Right cardiac atrium (tissue), 5 donors: ENCODE measurements around the gene NRSN1. TPM values are rescaled to one million over a fixed set of nuclear protein-coding genes. Genes with fewer than 3 reads are reported as not detected.

ENCODE experiments used
- ATAC-seq, 2 donors: fragments of 200-7000 bp; cut with Tn5 transposase; one replicate each; pipeline versions ENCODE4 v1.8.0 to v1.9.1; 2020; ENCODE audit warnings: moderate library complexity in 2 of 2, mild to moderate bottlenecking in 1 of 2
- DNase-seq, 3 donors: peaks; one replicate each; pipeline ENCODE4 v3.0.0-alpha.2; 2020
- H3K27ac ChIP-seq: one replicate; pipeline ENCODE4 v1.5.1; 2013; ENCODE audit warnings: mild to moderate bottlenecking, low read length, control low read depth, moderate library complexity
- H3K27me3 ChIP-seq: one replicate; pipeline ENCODE4 v1.6.1; 2013; ENCODE audit not compliant: control insufficient read depth, insufficient read depth
- H3K4me1 ChIP-seq: one replicate; pipeline ENCODE4 v1.6.1; 2013; ENCODE audit warnings: low read length; ENCODE audit not compliant: control insufficient read depth, insufficient read depth
- H3K4me3 ChIP-seq: one replicate; pipeline ENCODE4 v1.5.1; 2013; ENCODE audit warnings: low read length, control low read depth
- H3K9me3 ChIP-seq: one replicate; pipeline ENCODE4 v1.6.1; 2013; ENCODE audit warnings: low read length; ENCODE audit not compliant: control insufficient read depth
- WGBS: extraction: QIAGEN DNeasy Blood & Tissue Kit; methylation state at CpG from one replicate; pipeline ENCODE4 v1.1.7; 2013; 5-methylcytosine and 5-hydroxymethylcytosine counted together
- intact Hi-C, 4 donors: fragments of 100-400 bp; cut with DNase I; formaldehyde crosslinking; loops; one replicate each; pipeline versions ENCODE4 v1.11.0 to v1.14.0; 2022 to 2023
- polyA plus RNA-seq: library from polyadenylated mRNA; stranded (reverse); fragments of 200-250 nt; gene quantifications from one replicate; pipeline ENCODE4 v1.2.3, GENCODE V29; 2013
- total RNA-seq, 4 donors: library from RNA; stranded (reverse); fragmentation: NEBNext Ultra II Directional; extraction: Animal tissue kit (Norgen Biotek cat#: 25700); gene quantifications; one replicate each; pipeline ENCODE4 v1.2.1, GENCODE V29; 2021
- donor health status: healthy with polysubstance abuse.
- donor health status: DM: no; HTN: yes; CAD: no.
- donor health status: DM: no; HTN: no; CAD: no.
- donor health status: DM: no; HTN: yes; CAD: no; lungs with severe emphysema.
- donor health status: DM: yes; HTN: yes; CAD: no.

NRSN1 gene
- total and polyA plus RNA-seq, 5 donors: 0.11 TPM; not detected in 4

DNA sequence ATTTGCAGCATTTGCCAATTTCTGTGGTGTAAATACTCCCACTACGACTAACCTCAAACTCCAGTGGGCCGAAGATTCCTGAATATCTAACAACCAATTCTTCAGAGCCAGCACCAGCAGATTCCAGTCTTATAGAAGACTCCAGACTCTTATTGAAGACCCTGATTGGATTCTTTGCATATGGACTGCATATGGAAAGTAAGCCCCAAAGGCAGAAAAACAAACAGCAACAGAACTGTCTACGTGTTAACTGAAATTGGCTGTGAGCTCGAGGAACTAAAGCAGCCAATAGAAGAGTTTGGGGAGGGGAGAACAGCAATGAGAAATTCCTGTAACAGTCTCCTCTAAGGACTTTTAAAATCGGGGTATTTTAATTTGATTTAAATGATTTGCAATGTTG is 19.7 kb upstream of the NRSN1 start:
- Histone ChIP-seq H3K27ac (no peak overlapping the region), H3K9me3 (no peaks in the 10 kb centered on the region), H3K4me3 (no peak overlapping the region), H3K27me3 (peaks cover 2% of the 10 kb centered on the region), H3K4me1 (no peaks in the 10 kb centered on the region)
- ATAC-seq (no peak), DNase-seq (no peak)
- intact Hi-C loops: no loop called here
- WGBS: 68% methylated on average over 5 of the region's 5 CpGs

DNA sequence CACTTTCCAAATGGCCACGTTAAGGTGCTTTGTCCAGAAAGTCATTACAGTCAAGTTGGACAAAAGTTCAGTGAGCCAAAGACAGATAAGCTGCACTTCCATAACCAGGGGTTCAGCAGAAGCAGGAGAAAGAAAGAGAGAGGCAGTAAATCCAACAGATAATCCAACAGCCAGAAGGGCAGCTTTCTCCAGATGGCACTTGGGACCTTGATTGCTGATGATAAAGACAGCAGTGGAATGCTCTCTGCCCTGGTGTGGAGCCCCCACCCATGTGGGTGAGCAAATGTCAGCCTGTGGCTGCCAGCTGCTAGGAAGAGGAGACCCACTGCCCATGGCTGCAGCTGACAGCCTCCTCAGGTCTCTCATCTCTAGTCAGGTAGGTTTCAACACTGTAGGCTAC is 18.7 kb upstream of the NRSN1 start:
- Histone ChIP-seq H3K9me3 (no peaks in the 10 kb centered on the region), H3K4me1 (no peaks in the 10 kb centered on the region), H3K27ac (no peak overlapping the region), H3K27me3 (peaks cover 2% of the 10 kb centered on the region), H3K4me3 (no peak overlapping the region)
- no peak for ATAC-seq
- WGBS: 80% methylated on average over 1 of the region's 1 CpG
- intact Hi-C loops: no loop called here
- peak in 1 of 3 donors; percentile 32 for DNase-seq

GRCh38 chr6:24108056-24108455 is 18.0 kb upstream of the NRSN1 start:
- DNase-seq (no peak), ATAC-seq (no peak)
- peaks cover 2% of the 10 kb centered on the region for H3K27me3 ChIP-seq
- H3K9me3 ChIP-seq: no peaks in the 10 kb centered on the region
- 73% methylated on average over 6 of the region's 6 CpGs for WGBS
- H3K4me3 ChIP-seq: no peak overlapping the region
- H3K4me1 ChIP-seq: no peaks in the 10 kb centered on the region
- no peak overlapping the region for H3K27ac ChIP-seq
- intact Hi-C loops: no loop called here

GRCh38 chr6:24110417-24110816 is 15.6 kb upstream of the NRSN1 start:
- ATAC-seq: no peak
- H3K4me1 ChIP-seq: no peaks in the 10 kb centered on the region
- no peak overlapping the region for H3K27ac ChIP-seq
- DNase-seq: no peak
- no peaks in the 10 kb centered on the region for H3K9me3 ChIP-seq
- no peaks in the 10 kb centered on the region for H3K27me3 ChIP-seq
- WGBS: 57% methylated on average over 1 of the region's 1 CpG
- intact Hi-C loops: no loop called here
- no peak overlapping the region for H3K4me3 ChIP-seq

DNA sequence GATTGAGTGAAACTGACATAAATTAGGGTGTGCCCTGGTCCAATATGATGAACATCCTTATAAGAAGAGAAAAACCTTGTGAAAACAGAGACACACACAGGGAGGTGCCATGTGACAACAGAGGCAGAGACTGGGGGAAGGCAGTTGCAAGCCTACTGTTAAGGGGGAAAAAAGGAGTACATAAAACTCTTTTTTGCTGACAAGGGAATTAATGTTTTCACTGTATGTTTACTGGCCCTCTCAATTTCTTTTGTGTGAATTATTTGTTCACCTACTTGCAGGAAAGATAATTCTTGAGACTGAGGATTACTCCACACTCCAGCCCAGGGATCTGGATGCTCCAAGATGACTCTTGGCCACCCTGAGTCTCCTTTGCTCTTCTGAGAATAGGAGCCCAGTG is 12.1 kb upstream of the NRSN1 start:
- no peak for ATAC-seq
- Histone ChIP-seq H3K27me3 (no peaks in the 10 kb centered on the region), H3K4me1 (no peaks in the 10 kb centered on the region), H3K9me3 (no peaks in the 10 kb centered on the region), H3K4me3 (no peak overlapping the region), H3K27ac (no peak overlapping the region)
- DNase-seq: no peak
- intact Hi-C loops: no loop called here

DNA sequence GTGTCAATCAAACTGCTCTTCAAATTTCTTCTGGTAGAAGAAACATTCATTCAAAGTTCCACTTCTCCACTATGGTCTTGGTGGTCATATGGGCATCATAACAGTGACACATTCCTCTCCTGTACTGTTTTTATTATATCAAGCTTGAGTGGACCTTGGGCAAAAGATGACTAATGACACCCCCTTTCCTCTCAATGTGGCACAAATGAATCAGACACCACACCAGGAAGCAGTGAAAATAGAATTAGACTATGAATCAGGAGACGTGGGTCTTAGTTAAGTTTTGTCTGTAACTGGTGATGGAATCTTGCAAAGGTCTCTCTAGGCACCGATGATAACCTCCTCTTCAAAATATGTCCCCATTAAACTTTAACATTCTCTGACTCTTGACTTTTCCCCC is 9.0 kb upstream of the NRSN1 start:
- WGBS: 73% methylated on average over 2 of the region's 2 CpGs
- Histone ChIP-seq H3K27me3 (no peaks in the 10 kb centered on the region), H3K4me1 (no peaks in the 10 kb centered on the region), H3K27ac (no peak overlapping the region), H3K9me3 (no peaks in the 10 kb centered on the region), H3K4me3 (no peak overlapping the region)
- intact Hi-C loops: no loop called here
- DNase-seq (no peak), ATAC-seq (no peak)

- Histone ChIP-seq H3K27ac (no peak overlapping the region), H3K27me3 (peaks cover 6% of the 10 kb centered on the region), H3K4me3 (no peak overlapping the region), H3K4me1 (no peaks in the 10 kb centered on the region), H3K9me3 (no peaks in the 10 kb centered on the region)
- ATAC-seq (no peak), DNase-seq (no peak)
- intact Hi-C loops: loop anchor here in 1 of 4 donors (5.0 kb wide), 1 partner anchor 545 kb away; no protein-coding TSS in a partner anchor
- 76% methylated on average over 7 of the region's 7 CpGs for whole genome bisulfite sequencing
These were observed 3.9 kb upstream of the NRSN1 start for GRCh38 chr6:24122139-24122538.

DNA sequence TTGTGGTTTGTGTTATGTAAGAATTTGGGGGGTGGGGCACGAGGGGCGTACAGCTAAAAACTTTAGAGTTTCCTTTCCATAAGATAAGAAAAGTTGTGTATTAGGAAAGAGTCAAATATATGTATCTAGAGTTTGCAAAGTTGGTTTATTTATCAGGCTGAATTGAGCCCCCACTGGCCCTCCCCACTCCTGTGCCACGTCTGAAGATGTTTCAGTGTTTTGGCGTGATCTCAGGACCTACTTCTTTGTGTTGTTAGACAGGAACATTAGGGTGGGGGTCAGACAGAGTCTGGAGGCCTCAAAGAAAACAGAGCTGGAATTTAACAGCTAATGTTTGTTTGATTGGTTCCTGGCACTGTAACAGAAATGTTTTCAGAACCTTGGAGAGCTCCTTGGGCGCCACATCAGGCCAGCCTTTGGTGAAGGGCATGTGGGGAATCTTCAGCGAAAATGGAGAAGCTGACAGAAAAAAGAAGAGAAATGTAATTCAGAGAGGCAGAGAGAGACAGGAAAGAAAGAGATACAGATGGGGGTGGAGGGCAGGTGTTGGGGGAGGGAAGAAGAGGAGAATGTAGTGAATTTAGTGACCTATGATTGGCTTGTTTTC is 674 bp downstream of the NRSN1 start:
- peaks cover 6% of the 10 kb centered on the region for H3K27me3 ChIP-seq
- no peaks in the 10 kb centered on the region for H3K4me1 ChIP-seq
- peak in 1 of 3 donors; percentile 17 for DNase-seq
- H3K27ac ChIP-seq: no peak overlapping the region
- peak in 1 of 2 donors; percentile 26 for ATAC-seq
- intact Hi-C loops: no loop called here
- H3K9me3 ChIP-seq: no peaks in the 10 kb centered on the region
- WGBS: 1% methylated on average over 6 of the region's 6 CpGs
- H3K4me3 ChIP-seq: no peak overlapping the region

GRCh38 chr6:24127316-24127715 is 1.3 kb downstream of the NRSN1 start:
- Histone ChIP-seq H3K9me3 (no peaks in the 10 kb centered on the region), H3K4me1 (no peaks in the 10 kb centered on the region), H3K4me3 (no peak overlapping the region), H3K27me3 (peaks cover 6% of the 10 kb centered on the region), H3K27ac (no peak overlapping the region)
- DNase-seq: no peak
- intact Hi-C loops: no loop called here
- no peak for ATAC-seq
- WGBS: 78% methylated on average over 2 of the region's 2 CpGs

- no peak for DNase-seq
- Histone ChIP-seq H3K4me3 (no peak overlapping the region), H3K27me3 (no peaks in the 10 kb centered on the region), H3K27ac (no peak overlapping the region), H3K9me3 (no peaks in the 10 kb centered on the region), H3K4me1 (no peaks in the 10 kb centered on the region)
- no peak for ATAC-seq
- 67% methylated on average over 2 of the region's 2 CpGs for WGBS
- intact Hi-C loops: no loop called here
These were observed 5.7 kb downstream of the NRSN1 start for GRCh38 chr6:24131751-24132150.

DNA sequence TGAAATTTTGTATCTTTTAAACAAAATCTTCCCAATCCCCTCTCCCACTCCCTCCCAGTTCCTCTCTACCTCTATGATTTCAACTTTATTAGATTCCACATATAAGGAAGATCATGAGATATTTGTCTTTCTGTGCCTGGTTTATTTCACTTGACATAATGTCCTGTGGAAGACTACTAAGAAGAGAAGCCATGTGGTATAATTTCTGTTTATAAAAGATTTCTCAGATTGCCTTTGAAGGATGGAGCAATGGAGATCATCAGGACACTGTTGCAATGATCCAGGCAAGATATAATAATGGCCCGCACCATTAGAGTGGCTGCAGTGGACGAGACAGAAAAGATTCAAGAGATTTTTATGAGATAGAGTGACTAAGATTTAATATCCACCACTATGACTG is 13.1 kb downstream of the NRSN1 start:
- DNase-seq: no peak
- intact Hi-C loops: no loop called here
- WGBS: 83% methylated on average over 2 of the region's 2 CpGs
- no peak for ATAC-seq
- Histone ChIP-seq H3K4me3 (no peak overlapping the region), H3K27ac (no peak overlapping the region), H3K4me1 (no peaks in the 10 kb centered on the region), H3K27me3 (no peaks in the 10 kb centered on the region), H3K9me3 (no peaks in the 10 kb centered on the region)

GRCh38 chr6:24139639-24140038 is 13.6 kb downstream of the NRSN1 start:
- no peaks in the 10 kb centered on the region for H3K4me1 ChIP-seq
- H3K9me3 ChIP-seq: no peaks in the 10 kb centered on the region
- WGBS: 66% methylated on average over 2 of the region's 2 CpGs
- intact Hi-C loops: no loop called here
- H3K4me3 ChIP-seq: no peak overlapping the region
- no peak overlapping the region for H3K27ac ChIP-seq
- ATAC-seq (no peak), DNase-seq (no peak)
- no peaks in the 10 kb centered on the region for H3K27me3 ChIP-seq
